GM23248 (cell line): ENCODE results near the gene PTPRD.

Experiments
- EZH2 ChIP-seq: fragments of 200-600 bp; sonication (generic); IDR thresholded peaks from 2 replicates; pipeline ENCODE4 v1.6.1; 2018; ENCODE audit warnings: antibody characterized with exemption, mild to moderate bottlenecking; ENCODE audit not compliant: insufficient read depth, poor library complexity, severe bottlenecking
- EZH2phosphoT487 ChIP-seq: fragments of 200-600 bp; sonication (generic); IDR thresholded peaks from 2 replicates; pipeline ENCODE4 v1.6.1; 2018; ENCODE audit warnings: antibody characterized with exemption, moderate library complexity, mild to moderate bottlenecking, low read depth; ENCODE audit not compliant: insufficient read depth

- TF ChIP-seq EZH2phosphoT487: no peak
- TF ChIP-seq EZH2: no peak
Measured at GRCh38 chr9:8668231-8668630, 1944.6 kb downstream of the PTPRD start.
